ENCODE data around the gene RNF208.

- TF ChIP-seq CTCF (IDR thresholded peaks at IDR 0.05; ENCODE audit: low read depth, low read length), result no peak
- TF ChIP-seq MAX (IDR thresholded peaks at IDR 0.05; ENCODE audit: low read depth, low read length), result no peak
These were observed 23.8 kb downstream of the RNF208 start for GRCh38 chr9:137198051-137198901.

All from NB4 (cell line).